HK-2 (cell line): Measurements from ENCODE around the gene RTN4RL2.

Source experiments
- DNase-seq: peaks from one replicate; pipeline ENCODE4 v3.0.0-alpha.2; 2018; ENCODE audit not compliant: unreplicated experiment

The RTN4RL2 gene

GRCh38 chr11:57462597-57462996 lies 2.3 kb downstream of the RTN4RL2 start:
- no peak for DNase-seq

GRCh38 chr11:57463671-57464538 lies 3.6 kb downstream of the RTN4RL2 start:
- DNase-seq, result no peak

- no peak for DNase-seq
Observed at GRCh38 chr11:57464539-57465181, 4.3 kb downstream of the RTN4RL2 start.

GRCh38 chr11:57466680-57467079 lies 6.4 kb downstream of the RTN4RL2 start:
- DNase-seq, result no peak

- DNase-seq, result no peak
Observed at GRCh38 chr11:57467508-57468157, 7.3 kb downstream of the RTN4RL2 start.

GRCh38 chr11:57468276-57468675 lies 7.9 kb downstream of the RTN4RL2 start:
- DNase-seq, result no peak

- DNase-seq, result no peak
Observed at GRCh38 chr11:57469268-57469667, 8.9 kb downstream of the RTN4RL2 start.

GRCh38 chr11:57471496-57471895 lies 11.2 kb downstream of the RTN4RL2 start:
- no peak for DNase-seq

GRCh38 chr11:57473285-57473841 lies 13.0 kb downstream of the RTN4RL2 start:
- no peak for DNase-seq

GRCh38 chr11:57474017-57474802 lies 13.9 kb downstream of the RTN4RL2 start:
- DNase-seq, result no peak

GRCh38 chr11:57474803-57475115 lies 14.4 kb downstream of the RTN4RL2 start:
- no peak for DNase-seq

- no peak for DNase-seq
Observed at GRCh38 chr11:57475191-57475590, 14.9 kb downstream of the RTN4RL2 start.

GRCh38 chr11:57475671-57476046 lies 15.3 kb downstream of the RTN4RL2 start:
- no peak for DNase-seq

- no peak for DNase-seq
Observed at GRCh38 chr11:57476047-57476756, 15.9 kb downstream of the RTN4RL2 start.

GRCh38 chr11:57476757-57477506 lies 16.6 kb downstream of the RTN4RL2 start:
- no peak for DNase-seq

GRCh38 chr11:57477507-57478189 lies 17.3 kb downstream of the RTN4RL2 start:
- no peak for DNase-seq

GRCh38 chr11:57479021-57479663 lies 18.8 kb downstream of the RTN4RL2 start:
- no peak for DNase-seq

- no peak for DNase-seq
Observed at GRCh38 chr11:57479911-57480310, 19.6 kb downstream of the RTN4RL2 start.

GRCh38 chr11:57480409-57481137 lies 20.2 kb downstream of the RTN4RL2 start:
- no peak for DNase-seq
